Osteoblast (primary cell): Measurements from ENCODE around the gene OR13J1. TPM values are rescaled to one million over a fixed set of nuclear protein-coding genes. Genes with fewer than 3 reads are reported as not detected.

ENCODE experiments used
- DNase-seq: peaks from one replicate; pipeline ENCODE4 v3.0.0; 2011; ENCODE audit warnings: low spot score, mixed read lengths; ENCODE audit not compliant: insufficient read length; ENCODE audit errors: missing footprints
- H2AFZ ChIP-seq: 2 replicates; pipeline ENCODE4 v1.6.0; 2011; ENCODE audit warnings: mild to moderate bottlenecking, low read length
- H3K27ac ChIP-seq: 2 replicates; pipeline ENCODE4 v1.5.1; 2011; ENCODE audit warnings: mild to moderate bottlenecking, low read depth, low read length, moderate library complexity
- H3K27me3 ChIP-seq: 2 replicates; pipeline ENCODE4 v1.6.0; 2012; ENCODE audit warnings: mild to moderate bottlenecking, control low read depth, inconsistent platforms, low read length, moderate library complexity; ENCODE audit not compliant: insufficient read depth
- H3K36me3 ChIP-seq: 2 replicates; pipeline ENCODE4 v1.5.1; 2011; ENCODE audit warnings: mild to moderate bottlenecking, low read length, control low read depth, moderate library complexity; ENCODE audit not compliant: insufficient read depth
- H3K4me1 ChIP-seq: 2 replicates; pipeline ENCODE4 v1.5.1; 2011; ENCODE audit warnings: mild to moderate bottlenecking, low read length, control low read depth, moderate library complexity; ENCODE audit not compliant: insufficient read depth
- H3K4me2 ChIP-seq: 2 replicates; pipeline ENCODE4 v1.6.0; 2011; ENCODE audit warnings: mild to moderate bottlenecking, low read length; ENCODE audit not compliant: insufficient read depth
- H3K4me3 ChIP-seq: fragments of 200-600 bp; sonication (generic); 3 replicates; pipeline ENCODE4 v1.5.1; 2012; ENCODE audit warnings: mild to moderate bottlenecking, low read length, inconsistent platforms; ENCODE audit not compliant: insufficient read depth
- H3K79me2 ChIP-seq: 2 replicates; pipeline ENCODE4 v1.6.0; 2012; ENCODE audit warnings: mild to moderate bottlenecking, low read length, control low read depth, inconsistent platforms; ENCODE audit not compliant: insufficient read depth
- H3K9me3 ChIP-seq: 2 replicates; pipeline ENCODE4 v1.5.1; 2011; ENCODE audit warnings: low read depth, low read length, control low read depth
- H4K20me1 ChIP-seq: 2 replicates; pipeline ENCODE4 v1.6.0; 2012; ENCODE audit warnings: mild to moderate bottlenecking, low read length, control low read depth; ENCODE audit not compliant: insufficient read depth
- CTCF ChIP-seq: IDR thresholded peaks from 2 replicates; pipeline ENCODE4 v1.5.1; 2011; ENCODE audit warnings: mild to moderate bottlenecking, low read depth, low read length, moderate library complexity; ENCODE audit errors: extremely low read depth
- total RNA-seq: library from RNA; depleted of rRNA; stranded (reverse); fragments of >200 nt; gene quantifications from 2 replicates; pipeline ENCODE4 v1.2.3, GENCODE V29; 2012

The OR13J1 gene
- total RNA-seq, 1 donor: not detected

GRCh38 chr9:35908504-35909125 is 38.4 kb upstream of the OR13J1 start:
- peak overlapping the region; percentile 95 for H3K27ac ChIP-seq
- H2AFZ ChIP-seq: peak overlapping the region; percentile 49
- H3K36me3 ChIP-seq: no peaks in the 10 kb centered on the region
- peak overlapping the region; percentile 57 for H3K4me2 ChIP-seq
- no peak for TF ChIP-seq CTCF
- peaks cover 55% of the 10 kb centered on the region for H3K4me1 ChIP-seq
- no peaks in the 10 kb centered on the region for H3K27me3 ChIP-seq
- H3K79me2 ChIP-seq: peaks cover 4% of the 10 kb centered on the region
- H3K9me3 ChIP-seq: no peaks in the 10 kb centered on the region
- DNase-seq: peak; percentile 58
- peak overlapping the region; percentile 56 for H3K4me3 ChIP-seq
- no peaks in the 10 kb centered on the region for H4K20me1 ChIP-seq

- no peaks in the 10 kb centered on the region for H3K27me3 ChIP-seq
- DNase-seq: peak; percentile 96
- H4K20me1 ChIP-seq: no peaks in the 10 kb centered on the region
- H3K4me2 ChIP-seq: peak overlapping the region; percentile 57
- H2AFZ ChIP-seq: peak overlapping the region; percentile 49
- H3K4me1 ChIP-seq: peaks cover 55% of the 10 kb centered on the region
- peak overlapping the region; percentile 95 for H3K27ac ChIP-seq
- no peak for TF ChIP-seq CTCF
- H3K79me2 ChIP-seq: peaks cover 4% of the 10 kb centered on the region
- peak overlapping the region; percentile 56 for H3K4me3 ChIP-seq
- H3K36me3 ChIP-seq: no peaks in the 10 kb centered on the region
- H3K9me3 ChIP-seq: no peaks in the 10 kb centered on the region
These were observed 37.7 kb upstream of the OR13J1 start for GRCh38 chr9:35907711-35908503.

DNA sequence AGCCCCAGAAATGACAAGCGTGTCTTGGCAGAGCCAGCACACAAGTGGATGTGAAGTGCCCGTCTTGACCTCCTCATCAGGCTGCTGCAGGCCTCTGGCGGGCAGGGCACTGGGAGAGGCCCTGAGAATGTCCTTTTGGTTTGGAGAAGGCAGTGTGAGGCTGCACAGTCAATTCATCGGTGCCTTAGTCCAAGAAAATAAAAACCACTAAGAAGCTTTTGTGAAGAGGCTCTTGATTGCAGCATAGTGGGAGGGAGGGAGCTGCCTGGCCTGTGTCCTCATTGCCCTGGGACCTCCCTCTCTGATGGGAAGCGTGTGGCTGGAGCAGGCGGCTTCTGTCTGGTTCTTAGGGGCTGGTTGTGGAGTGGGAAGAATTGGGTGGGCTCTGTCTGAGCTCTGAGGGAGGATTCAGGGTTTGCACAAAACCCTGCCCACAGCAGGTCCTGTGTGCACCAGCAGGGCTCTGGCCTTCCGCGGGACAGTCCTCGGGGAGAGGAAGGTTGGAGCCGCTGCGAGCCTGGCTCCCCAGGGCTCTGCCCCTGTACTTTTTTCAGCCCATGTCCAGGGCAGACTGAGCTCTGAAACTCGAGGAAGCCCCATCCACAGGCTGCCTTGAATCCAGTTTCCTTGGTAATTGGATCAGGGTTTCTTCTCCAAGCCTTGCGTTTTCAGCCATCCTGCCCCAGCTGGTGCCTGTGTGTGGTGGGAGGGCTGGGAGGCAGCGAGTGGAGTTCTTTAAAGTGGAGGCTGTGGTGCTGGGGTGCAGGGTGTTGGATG is 36.9 kb upstream of the OR13J1 start:
- H3K27me3 ChIP-seq: no peaks in the 10 kb centered on the region
- peaks cover 55% of the 10 kb centered on the region for H3K4me1 ChIP-seq
- peaks cover 4% of the 10 kb centered on the region for H3K79me2 ChIP-seq
- H3K4me2 ChIP-seq: peak overlapping the region; percentile 57
- TF ChIP-seq CTCF: no peak
- peak overlapping the region; percentile 56 for H3K4me3 ChIP-seq
- DNase-seq: peak; percentile 91
- H2AFZ ChIP-seq: peak overlapping the region; percentile 38
- H3K27ac ChIP-seq: peak overlapping the region; percentile 95
- H4K20me1 ChIP-seq: no peaks in the 10 kb centered on the region
- H3K9me3 ChIP-seq: no peaks in the 10 kb centered on the region
- no peaks in the 10 kb centered on the region for H3K36me3 ChIP-seq
